ENCODE measurements around the gene OLFML3. TPM values are rescaled to one million over a fixed set of nuclear protein-coding genes. Genes with fewer than 3 reads are reported as not detected.

OLFML3 gene
- total RNA-seq, 5 donors from 2014 or later (not counting 1 experiment from before 2014, with no cell fraction given) = 0.23 to 1.2 (median 0.63) TPM

DNA sequence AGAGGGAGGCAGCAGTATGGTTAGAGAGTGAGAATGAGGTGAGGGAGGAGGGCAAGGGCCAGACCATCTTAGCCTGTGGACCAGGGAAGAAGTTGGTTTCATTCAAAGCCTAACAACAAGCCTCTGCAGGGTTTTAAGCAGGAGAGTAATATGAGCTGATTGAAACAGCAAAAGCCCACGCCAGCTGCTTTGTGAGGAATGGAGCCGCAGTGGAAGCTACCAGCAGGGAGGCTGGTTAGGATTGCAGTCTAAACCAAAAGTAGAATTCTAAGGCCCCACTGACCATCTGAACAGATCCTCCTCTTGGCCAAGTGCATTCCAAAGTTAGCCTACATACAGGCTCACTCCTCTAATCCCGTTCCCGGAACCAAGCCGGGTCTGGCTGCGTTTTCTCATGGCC is 44.8 kb downstream of the OLFML3 start:
- no CpG with 5 or more reads among the region's 6 CpGs for WGBS (ENCODE audit: insufficient coverage)
- H3K4me3 Mint-ChIP-seq = no peak overlapping the region
- no peaks in the 10 kb centered on the region for H3K36me3 ChIP-seq (ENCODE audit: control insufficient read depth in 2 of 2, extremely low read depth in 1 of 2, insufficient read depth in 1 of 2, low read length in 1 of 2)
- no peak overlapping the region for H3K27ac Mint-ChIP-seq
- no peaks in the 10 kb centered on the region for H3K9me3 ChIP-seq
- H3K27me3 Mint-ChIP-seq = peaks cover 0 to 3% of the 10 kb centered on the region in 2 donors
- H3K36me3 Mint-ChIP-seq = peaks cover 3% of the 10 kb centered on the region
- H3K9me3 Mint-ChIP-seq = peaks cover 0 to 9% (median 0%) of the 10 kb centered on the region in 3 donors
- no peak for DNase-seq
- ChIA-PET CTCF (interaction anchor here in 1 of 2 donors (0.5 to 0.6 kb wide), 3 partner anchors 233 to 1308 kb away, joined by 3 to 4 read pairs (median 4); no protein-coding TSS in a partner anchor), POLR2A (interaction anchor here (0.6 kb wide), 3 partner anchors 11 to 981 kb away, joined by 4 to 7 read pairs (median 5); no protein-coding TSS in a partner anchor)
- no peak overlapping the region for H3K4me3 ChIP-seq (ENCODE audit: control insufficient read depth in 1 of 2, extremely low read depth in 1 of 2, low read length in 1 of 2)
- H3K4me1 Mint-ChIP-seq = no peaks in the 10 kb centered on the region
- no peak overlapping the region for H3K27ac ChIP-seq (ENCODE audit: low read length)
- no peak for ATAC-seq (replicated peaks in 1 of 4)
- peaks cover 0 to 6% of the 10 kb centered on the region in 2 experiments for H3K27me3 ChIP-seq (replicated peaks in 1 of 2; ENCODE audit: control insufficient read depth in 2 of 2, extremely low read depth in 1 of 2, insufficient read depth in 2 of 2, low read length in 1 of 2)
- no peaks in the 10 kb centered on the region for H3K4me1 ChIP-seq (ENCODE audit: control insufficient read depth in 1 of 2, extremely low read depth in 1 of 2, insufficient read depth in 2 of 2, low read length in 2 of 2)

DNA sequence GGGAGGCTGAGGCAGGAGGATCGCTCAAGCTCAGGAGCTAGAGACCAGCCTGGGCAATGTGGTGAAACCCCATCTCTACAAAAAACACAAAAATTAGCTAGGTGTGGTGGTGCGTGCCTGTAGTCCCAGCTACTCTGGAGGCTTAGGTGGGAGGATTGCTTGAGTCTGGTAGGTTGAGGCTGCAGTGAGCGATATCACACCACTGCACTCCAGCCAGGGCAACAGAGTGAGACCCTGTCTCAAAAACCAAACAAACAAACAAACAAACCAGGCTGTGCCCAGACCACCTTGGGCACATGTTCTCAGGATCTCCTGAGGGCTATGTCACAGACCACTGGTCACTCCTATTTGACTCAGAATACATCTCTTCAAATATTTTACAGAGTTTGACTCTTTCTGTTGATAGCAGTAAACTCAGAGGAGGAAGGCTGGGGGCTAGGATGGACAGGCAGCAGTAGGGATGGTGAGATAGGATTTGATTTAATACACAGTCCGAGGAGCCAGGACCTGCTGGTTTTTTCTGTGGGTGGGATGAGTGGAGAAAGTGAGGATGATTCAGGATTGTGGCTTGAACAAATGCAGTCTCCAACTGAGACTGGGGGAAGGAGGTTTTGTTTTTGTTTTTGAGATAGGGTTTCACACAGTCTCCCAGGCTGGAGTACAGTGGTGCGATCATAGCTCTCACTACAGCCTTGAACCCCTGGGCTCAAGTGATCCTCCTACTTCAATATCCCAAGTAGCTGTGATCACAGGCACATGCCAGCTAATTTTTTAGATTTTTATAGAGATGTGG is 46.5 kb downstream of the OLFML3 start:
- H3K27ac Mint-ChIP-seq = no peak overlapping the region
- H3K4me3 Mint-ChIP-seq = no peak overlapping the region
- 100% methylated on average over 1 of the region's 5 CpGs for WGBS (ENCODE audit: insufficient coverage)
- POLR2A ChIA-PET = no interaction called here
- no peaks in the 10 kb centered on the region for H3K9me3 Mint-ChIP-seq
- ATAC-seq (replicated peaks in 1 of 4) (no peak), DNase-seq (no peak)
- no peaks in the 10 kb centered on the region for H3K27me3 ChIP-seq (replicated peaks in 1 of 2; ENCODE audit: control insufficient read depth in 2 of 2, extremely low read depth in 1 of 2, insufficient read depth in 2 of 2, low read length in 1 of 2)
- H3K36me3 Mint-ChIP-seq = no peaks in the 10 kb centered on the region
- no peaks in the 10 kb centered on the region for H3K9me3 ChIP-seq
- CTCF ChIA-PET = interaction anchor here in 1 of 2 donors (0.6 kb wide), 1 partner anchor 134 kb away, joined by 4 read pairs; no protein-coding TSS in a partner anchor
- H3K27me3 Mint-ChIP-seq = peaks cover 0 to 3% of the 10 kb centered on the region in 2 donors
- H3K27ac ChIP-seq (ENCODE audit: low read length) = no peak overlapping the region
- H3K36me3 ChIP-seq (ENCODE audit: control insufficient read depth in 2 of 2, extremely low read depth in 1 of 2, insufficient read depth in 1 of 2, low read length in 1 of 2) = no peaks in the 10 kb centered on the region
- no peaks in the 10 kb centered on the region for H3K4me1 ChIP-seq (ENCODE audit: control insufficient read depth in 1 of 2, extremely low read depth in 1 of 2, insufficient read depth in 2 of 2, low read length in 2 of 2)
- no peaks in the 10 kb centered on the region for H3K4me1 Mint-ChIP-seq
- H3K4me3 ChIP-seq (ENCODE audit: control insufficient read depth in 1 of 2, extremely low read depth in 1 of 2, low read length in 1 of 2) = no peak overlapping the region

DNA sequence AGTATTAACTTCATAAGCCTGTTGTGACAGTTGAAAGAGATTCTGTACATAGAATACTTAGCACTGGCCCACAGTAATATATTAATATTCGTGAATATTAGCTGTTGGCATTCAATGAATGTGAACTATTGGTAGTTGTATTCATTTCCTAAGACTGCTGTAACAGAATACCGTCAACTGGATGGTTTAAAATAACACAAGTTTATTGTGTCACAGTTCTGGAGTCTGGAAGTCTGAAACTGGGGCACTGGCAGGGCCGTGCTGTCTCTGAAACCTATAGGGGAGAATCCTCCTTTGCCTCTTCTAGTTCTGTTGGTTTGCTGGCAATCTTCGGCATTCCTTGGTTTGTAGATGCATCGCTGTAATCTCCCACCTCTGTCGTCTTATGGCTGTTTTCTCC is 47.5 kb downstream of the OLFML3 start:
- no peaks in the 10 kb centered on the region for H3K9me3 Mint-ChIP-seq
- 80% methylated on average over 1 of the region's 6 CpGs for WGBS (ENCODE audit: insufficient coverage)
- H3K4me3 ChIP-seq (ENCODE audit: control insufficient read depth in 1 of 2, extremely low read depth in 1 of 2, low read length in 1 of 2) = no peak overlapping the region
- no peak overlapping the region for H3K4me3 Mint-ChIP-seq
- no peaks in the 10 kb centered on the region for H3K9me3 ChIP-seq
- H3K27ac Mint-ChIP-seq = no peak overlapping the region
- no peaks in the 10 kb centered on the region for H3K4me1 Mint-ChIP-seq
- peaks cover 0 to 3% of the 10 kb centered on the region in 2 donors for H3K27me3 Mint-ChIP-seq
- no peaks in the 10 kb centered on the region for H3K27me3 ChIP-seq (replicated peaks in 1 of 2; ENCODE audit: control insufficient read depth in 2 of 2, extremely low read depth in 1 of 2, insufficient read depth in 2 of 2, low read length in 1 of 2)
- CTCF ChIA-PET = interaction anchor here in 1 of 2 donors (0.6 kb wide), 1 partner anchor 134 kb away, joined by 4 read pairs; no protein-coding TSS in a partner anchor
- ATAC-seq (replicated peaks in 1 of 4) (no peak), DNase-seq (no peak)
- no peaks in the 10 kb centered on the region for H3K36me3 ChIP-seq (ENCODE audit: control insufficient read depth in 2 of 2, extremely low read depth in 1 of 2, insufficient read depth in 1 of 2, low read length in 1 of 2)
- POLR2A ChIA-PET = no interaction called here
- H3K27ac ChIP-seq (ENCODE audit: low read length) = no peak overlapping the region
- H3K4me1 ChIP-seq (ENCODE audit: control insufficient read depth in 1 of 2, extremely low read depth in 1 of 2, insufficient read depth in 2 of 2, low read length in 2 of 2) = no peaks in the 10 kb centered on the region
- H3K36me3 Mint-ChIP-seq = no peaks in the 10 kb centered on the region

Other genes starting within 250 kb of the OLFML3 start
- gene PHTF1, start 220.0 kb upstream of the OLFML3 start, total RNA-seq = 10 to 100 TPM in 2 of 5 donors, 1 to 10 TPM in 3; 5.9 to 10.5 (median 9.2) TPM
- gene RSBN1, start 167.0 kb upstream of the OLFML3 start, total RNA-seq = 10 to 100 TPM; 43.9 to 49.9 (median 45.1) TPM
- gene PTPN22, start 107.8 kb upstream of the OLFML3 start, total RNA-seq = 10 to 100 TPM; 25.6 to 45.9 (median 26.6) TPM
- gene BCL2L15, start 91.9 kb upstream of the OLFML3 start, total RNA-seq = 1 to 10 TPM; 1.2 to 5.8 (median 1.7) TPM
- 10 to 100 TPM; 57.8 to 66.4 (median 61.5) TPM for gene AP4B1, start 74.7 kb upstream of the OLFML3 start, total RNA-seq
- 1 to 10 TPM; 5.6 to 6.1 (median 5.9) TPM for gene DCLRE1B, start 74.1 kb upstream of the OLFML3 start, total RNA-seq
- 100 to 1,000 TPM in 4 of 5 donors, 10 to 100 TPM in 1; 99.5 to 189 (median 103) TPM for gene HIPK1, start 50.1 kb upstream of the OLFML3 start, total RNA-seq
- under 1 TPM in 3 of 5 donors, not detected in 2; 0.12 to 0.20 (median 0.18) TPM for gene SYT6, start 174.4 kb downstream of the OLFML3 start, total RNA-seq